Measurements from ENCODE around the gene ZNF184. TPM values are rescaled to one million over a fixed set of nuclear protein-coding genes. Genes with fewer than 3 reads are reported as not detected.

Gene ZNF184
- total and polyA plus RNA-seq, 9 of the 15 experiments (the other 6 are each of a cell fraction or from before 2014, with no cell fraction given): 7.6 to 22.2 (median 12.8) TPM

- no peak for TF ChIP-seq THAP7 (CRISPR knock-in tag; IDR thresholded peaks at IDR 0.05)
- no peak for TF ChIP-seq ZNF143 (CRISPR knock-in tag; IDR thresholded peaks at IDR 0.05)
- TF ChIP-seq ZNF518B (CRISPR knock-in tag; IDR thresholded peaks at IDR 0.05): 0 out of 2 replicates have a peak, but pooled peaks have one; percentile 59
- no peak for TF ChIP-seq PURB (CRISPR knock-in tag; IDR thresholded peaks at IDR 0.05; ENCODE audit: low read depth)
- no peak for TF ChIP-seq HMG20A (CRISPR knock-in tag; conservative IDR thresholded peaks at IDR 0.05)
- TF ChIP-seq ZBTB40 (IDR thresholded peaks at IDR 0.05): peak; percentile 85
- no peak for TF ChIP-seq ZBTB40 (CRISPR knock-in tag; IDR thresholded peaks at IDR 0.05)
- no peak for TF ChIP-seq TAF7 (tag; IDR thresholded peaks at IDR 0.05)
- TF ChIP-seq GTF2A2 (tag; IDR thresholded peaks at IDR 0.05): no peak
- TF ChIP-seq ESRRB (CRISPR knock-in tag; IDR thresholded peaks at IDR 0.05; ENCODE audit: borderline replicate concordance): no peak
- no peak for TF ChIP-seq HNRNPH1 (optimal IDR thresholded peaks at IDR 0.05; ENCODE audit: low read depth, low read length)
- TF ChIP-seq CBFA2T2 (conservative IDR thresholded peaks at IDR 0.05): 0 out of 2 replicates have a peak, but pooled peaks have one; percentile 2
- peak; percentile 60 for TF ChIP-seq ARID1B (IDR thresholded peaks at IDR 0.05)
- TF ChIP-seq CBX5 (IDR thresholded peaks at IDR 0.05; ENCODE audit: borderline replicate concordance, low read depth): no peak
Measured at GRCh38 chr6:27505209-27506027, 32.5 kb upstream of the ZNF184 start (continued).

Data from K562 (cell line).